ENCODE results near the gene CCDC34.

- TF ChIP-seq, protein P1, sequence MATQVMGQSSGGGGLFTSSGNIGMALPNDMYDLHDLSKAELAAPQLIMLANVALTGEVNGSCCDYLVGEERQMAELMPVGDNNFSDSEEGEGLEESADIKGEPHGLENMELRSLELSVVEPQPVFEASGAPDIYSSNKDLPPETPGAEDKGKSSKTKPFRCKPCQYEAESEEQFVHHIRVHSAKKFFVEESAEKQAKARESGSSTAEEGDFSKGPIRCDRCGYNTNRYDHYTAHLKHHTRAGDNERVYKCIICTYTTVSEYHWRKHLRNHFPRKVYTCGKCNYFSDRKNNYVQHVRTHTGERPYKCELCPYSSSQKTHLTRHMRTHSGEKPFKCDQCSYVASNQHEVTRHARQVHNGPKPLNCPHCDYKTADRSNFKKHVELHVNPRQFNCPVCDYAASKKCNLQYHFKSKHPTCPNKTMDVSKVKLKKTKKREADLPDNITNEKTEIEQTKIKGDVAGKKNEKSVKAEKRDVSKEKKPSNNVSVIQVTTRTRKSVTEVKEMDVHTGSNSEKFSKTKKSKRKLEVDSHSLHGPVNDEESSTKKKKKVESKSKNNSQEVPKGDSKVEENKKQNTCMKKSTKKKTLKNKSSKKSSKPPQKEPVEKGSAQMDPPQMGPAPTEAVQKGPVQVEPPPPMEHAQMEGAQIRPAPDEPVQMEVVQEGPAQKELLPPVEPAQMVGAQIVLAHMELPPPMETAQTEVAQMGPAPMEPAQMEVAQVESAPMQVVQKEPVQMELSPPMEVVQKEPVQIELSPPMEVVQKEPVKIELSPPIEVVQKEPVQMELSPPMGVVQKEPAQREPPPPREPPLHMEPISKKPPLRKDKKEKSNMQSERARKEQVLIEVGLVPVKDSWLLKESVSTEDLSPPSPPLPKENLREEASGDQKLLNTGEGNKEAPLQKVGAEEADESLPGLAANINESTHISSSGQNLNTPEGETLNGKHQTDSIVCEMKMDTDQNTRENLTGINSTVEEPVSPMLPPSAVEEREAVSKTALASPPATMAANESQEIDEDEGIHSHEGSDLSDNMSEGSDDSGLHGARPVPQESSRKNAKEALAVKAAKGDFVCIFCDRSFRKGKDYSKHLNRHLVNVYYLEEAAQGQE (IDR thresholded peaks at IDR 0.05; ENCODE audit: insufficient read depth in 1 of 2, low read depth in 2 of 2, low read length in 2 of 2): no peak
- TF ChIP-seq FOXP2 (optimal IDR thresholded peaks at IDR 0.05; ENCODE audit: borderline replicate concordance, extremely low read depth, extremely low read length, insufficient read depth): no peak
Observed at GRCh38 chr11:27295928-27296327, 67.1 kb downstream of the CCDC34 start.
